Measurements from ENCODE around the gene FBN3.

The FBN3 gene

DNA sequence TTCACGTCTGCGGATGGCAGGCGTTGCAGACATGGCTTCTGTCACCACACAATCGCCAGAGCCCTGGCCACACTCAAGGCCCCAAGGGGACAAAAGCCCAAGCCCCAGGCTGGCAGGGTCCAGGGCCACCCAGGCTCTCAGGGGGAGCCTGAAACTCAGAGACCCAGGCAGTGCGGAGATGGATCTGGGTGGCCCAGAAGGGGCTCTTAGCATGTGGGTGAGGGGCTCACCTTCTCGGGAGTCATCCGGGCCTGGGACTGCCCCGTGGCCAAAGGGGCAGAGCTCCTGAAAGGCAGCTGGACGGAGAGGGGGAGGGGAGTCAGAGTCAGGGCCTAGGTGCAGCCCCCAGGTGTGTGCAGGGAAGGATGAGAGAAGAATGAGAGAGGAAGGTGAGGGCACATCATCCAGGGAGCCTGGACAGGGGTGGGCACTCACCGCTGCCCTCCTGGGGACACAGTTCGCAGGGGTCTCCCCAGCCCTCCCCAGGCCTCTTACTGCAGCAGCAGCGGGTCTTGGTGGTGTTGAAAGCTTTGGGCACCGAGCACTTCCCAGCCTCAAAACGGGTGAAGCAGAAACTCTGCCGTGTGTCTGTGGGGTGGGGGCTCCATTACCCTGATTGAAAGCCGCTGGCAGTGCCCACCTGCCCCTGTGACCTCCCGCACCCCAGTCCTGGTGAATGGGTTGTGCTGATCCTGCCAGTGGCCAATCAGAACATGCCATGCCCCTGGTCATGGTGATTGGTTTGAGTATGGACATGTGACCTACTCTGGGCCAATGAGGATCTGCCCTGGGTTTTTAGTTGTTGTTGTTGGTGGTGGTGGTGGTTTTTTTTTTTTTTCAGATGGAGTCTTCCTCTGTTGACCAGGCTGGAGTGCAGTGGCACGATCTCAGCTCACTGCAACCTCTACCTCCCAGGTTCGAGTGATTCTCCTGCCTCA is 59.5 kb downstream of the FBN3 start:
- no peak for DNase-seq (ENCODE audit: low read depth)

DNA sequence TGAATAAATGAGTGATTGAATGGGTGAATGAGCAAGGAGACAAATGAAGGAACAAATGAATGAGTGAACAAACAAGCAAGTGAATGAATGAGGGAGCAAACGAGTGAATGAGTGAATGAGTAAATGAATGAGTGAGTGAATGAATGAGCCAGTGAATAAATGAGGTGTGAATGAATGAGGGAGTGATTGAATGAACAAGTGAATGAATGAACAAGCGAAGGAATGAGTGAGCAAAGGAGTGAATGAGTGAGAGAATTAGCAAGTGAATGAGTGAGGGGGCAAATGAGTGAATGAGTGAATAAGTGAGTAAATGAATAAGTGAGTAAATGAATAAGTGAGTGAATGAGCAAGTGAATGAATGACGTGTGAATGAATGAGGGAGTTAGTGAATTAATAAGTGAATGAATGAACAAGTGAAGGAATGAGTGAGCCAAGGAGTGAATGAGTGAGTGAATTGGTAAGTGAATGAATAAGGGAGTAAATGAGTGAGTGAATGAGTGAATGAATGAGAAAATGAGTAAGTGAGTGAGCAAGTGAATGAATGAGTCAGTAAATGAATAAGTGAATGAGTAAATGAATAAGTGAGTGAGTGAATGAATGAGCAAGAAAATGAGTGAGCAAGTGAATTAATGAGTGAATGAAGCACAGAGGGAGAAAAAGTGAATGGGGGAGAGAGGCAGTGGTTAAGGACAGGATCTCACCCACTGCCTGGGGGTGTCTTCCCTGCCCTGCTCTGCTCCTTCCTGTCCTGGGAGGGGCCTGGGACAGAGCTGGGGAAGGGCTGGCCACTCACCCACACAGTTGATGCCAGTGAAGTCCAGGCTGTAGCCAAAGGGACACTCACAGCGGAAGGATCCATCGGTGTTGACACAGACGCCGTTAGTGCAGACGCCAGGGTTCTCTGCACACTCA is 60.4 kb downstream of the FBN3 start:
- DNase-seq (ENCODE audit: low read depth): no peak

DNA sequence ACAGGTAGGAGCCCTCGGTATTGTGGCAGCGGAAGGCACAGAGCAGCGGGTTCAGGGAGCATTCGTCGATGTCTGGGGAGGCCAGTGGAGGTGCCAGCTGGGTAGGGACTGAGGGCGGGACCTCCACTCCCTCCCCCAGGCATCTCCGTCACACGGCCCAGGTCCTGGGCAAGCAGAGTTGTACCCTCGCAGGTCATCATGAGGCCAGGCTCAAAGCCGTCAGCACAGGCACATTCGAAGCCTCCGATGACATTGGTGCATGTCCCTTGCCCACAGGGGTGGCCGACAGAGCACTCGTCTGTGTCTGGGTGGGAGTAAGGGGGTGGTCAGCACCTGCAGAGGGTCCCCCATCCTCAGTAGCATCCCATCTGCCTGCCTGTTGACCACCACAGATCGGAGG is 61.5 kb downstream of the FBN3 start:
- DNase-seq (ENCODE audit: low read depth): no peak

- DNase-seq (ENCODE audit: low read depth): no peak
These were observed 62.5 kb downstream of the FBN3 start for GRCh38 chr19:8086849-8087248.

GRCh38 chr19:8085598-8086408 is 63.6 kb downstream of the FBN3 start:
- no peak for DNase-seq (ENCODE audit: low read depth)

GRCh38 chr19:8084152-8084551 is 65.2 kb downstream of the FBN3 start:
- no peak for DNase-seq (ENCODE audit: low read depth)

DNA sequence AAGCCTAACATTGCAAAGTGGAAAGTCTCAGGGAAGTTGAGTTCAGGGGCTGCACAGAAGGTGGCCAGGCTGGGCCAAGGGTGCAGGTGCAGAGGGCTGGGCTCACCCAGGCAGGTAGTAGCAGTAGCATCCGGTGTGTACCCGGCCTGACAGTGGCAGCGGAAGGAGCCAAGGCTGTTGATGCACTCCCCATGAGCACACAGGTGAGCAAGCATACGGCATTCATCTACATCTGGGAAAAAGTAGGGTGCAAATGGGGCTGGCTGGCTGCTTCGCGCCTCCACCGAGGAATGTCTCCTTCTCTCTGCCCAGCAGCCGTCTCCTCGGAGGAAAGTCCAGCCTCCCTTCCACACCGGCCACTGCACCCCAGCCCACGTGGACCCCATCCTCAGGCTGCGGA is 66.3 kb downstream of the FBN3 start:
- no peak for DNase-seq (ENCODE audit: low read depth)

GRCh38 chr19:8081569-8082550 is 67.5 kb downstream of the FBN3 start:
- DNase-seq (ENCODE audit: low read depth): no peak

DNA sequence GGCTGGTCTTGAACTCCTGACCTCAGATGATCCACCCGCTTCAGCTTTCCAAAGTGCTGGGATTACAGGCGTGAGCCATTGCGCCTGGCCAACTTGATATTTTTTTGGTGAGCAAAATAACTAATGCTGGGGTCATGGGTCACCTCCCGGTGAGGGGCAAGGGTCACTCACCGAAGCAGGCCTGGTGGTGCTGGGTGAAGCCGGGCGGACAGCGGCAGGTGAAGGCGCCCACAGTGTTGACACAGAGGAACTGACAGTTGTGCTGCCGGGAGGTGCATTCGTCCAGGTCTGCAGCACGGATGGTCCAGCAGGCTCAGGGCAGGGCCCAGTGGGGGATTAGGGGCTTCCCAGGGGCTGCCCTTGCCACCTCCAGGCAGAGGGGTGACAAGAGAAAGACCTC is 68.6 kb downstream of the FBN3 start:
- DNase-seq (ENCODE audit: low read depth): no peak

- no peak for DNase-seq (ENCODE audit: low read depth)
These were observed 69.4 kb downstream of the FBN3 start for GRCh38 chr19:8079988-8080387.

GRCh38 chr19:8075158-8076074 is 74.0 kb downstream of the FBN3 start:
- DNase-seq (ENCODE audit: low read depth): no peak

DNA sequence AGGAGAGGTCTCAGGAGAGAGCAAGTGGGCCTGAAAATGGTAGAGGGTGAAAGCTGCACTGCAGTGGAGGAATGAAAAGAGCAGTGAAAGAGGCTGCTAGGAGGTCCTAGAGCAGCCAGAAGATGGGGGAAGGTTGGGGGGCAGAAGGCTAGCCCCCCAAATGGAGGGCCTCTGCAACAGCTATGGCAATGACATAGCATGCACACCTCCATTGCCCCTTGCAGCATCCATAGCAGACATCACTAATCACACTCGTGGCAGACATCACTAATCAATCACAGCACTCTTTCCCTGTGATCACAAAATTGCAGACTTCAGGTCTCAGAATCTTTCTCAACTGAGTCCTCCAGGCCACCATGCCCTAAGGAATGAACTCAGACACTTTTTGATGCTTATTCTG is 74.9 kb downstream of the FBN3 start:
- no peak for DNase-seq (ENCODE audit: low read depth)

DNA sequence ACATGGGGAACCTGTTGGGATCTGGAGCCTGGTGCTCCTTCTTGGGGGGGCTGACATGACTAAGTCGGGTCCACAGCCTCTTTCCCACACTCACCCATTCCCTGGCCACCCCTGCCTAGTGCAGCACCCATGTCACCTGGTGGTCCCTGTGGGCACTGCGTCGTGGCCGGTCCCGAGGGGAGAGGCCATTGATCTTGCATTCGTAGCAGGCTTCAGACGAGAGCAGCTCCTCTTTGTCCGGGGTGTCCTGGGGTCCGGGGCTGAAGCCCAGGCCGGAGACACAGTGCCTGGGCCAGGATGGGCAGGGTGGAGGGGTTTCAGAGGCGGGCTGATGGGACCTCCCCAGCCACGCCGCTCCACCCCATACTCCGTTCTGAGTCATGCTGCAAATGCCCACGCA is 77.5 kb downstream of the FBN3 start:
- no peak for DNase-seq (ENCODE audit: low read depth)

DNA sequence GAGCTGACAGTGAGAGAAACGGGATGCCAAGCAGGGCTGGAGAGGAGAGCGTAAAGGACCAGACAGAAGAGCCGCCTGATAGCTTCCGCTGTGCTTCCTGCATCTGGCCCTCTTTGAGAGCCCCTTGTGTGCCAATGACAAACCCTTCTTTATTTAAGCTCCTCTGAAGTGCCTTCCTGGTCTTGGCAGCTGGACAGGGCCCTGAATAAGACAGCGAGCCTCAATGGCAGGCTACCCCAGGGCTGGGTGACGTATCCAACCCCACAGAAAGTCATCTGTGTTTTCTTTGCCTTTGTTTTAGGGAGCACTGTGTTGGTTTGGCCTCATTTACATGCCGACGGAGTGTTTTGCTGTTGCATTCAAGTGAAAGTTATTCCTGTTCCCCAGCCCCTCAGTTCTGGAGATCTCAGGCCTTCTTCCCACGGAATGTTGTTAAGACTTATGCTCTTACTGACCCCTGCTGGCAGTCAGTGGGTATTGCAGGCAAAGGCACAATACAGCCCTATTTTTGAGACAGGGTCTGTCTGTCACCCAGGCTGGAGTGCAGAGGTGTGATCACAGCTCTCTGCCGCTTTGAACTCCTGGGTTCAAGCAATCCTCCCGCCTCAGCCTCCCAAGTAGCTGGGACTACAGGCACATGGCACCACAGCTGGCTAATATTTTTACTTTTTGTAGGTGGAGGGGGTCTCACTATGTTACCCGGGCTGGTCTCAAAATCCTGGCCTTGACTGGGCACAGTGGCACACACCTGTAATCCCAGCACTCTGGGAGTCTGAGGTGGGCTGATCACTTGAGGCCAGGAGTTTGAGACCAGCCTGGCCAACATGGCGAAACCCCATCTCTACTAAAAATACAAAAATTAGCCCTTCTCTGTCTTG is 80.1 kb downstream of the FBN3 start:
- DNase-seq (ENCODE audit: low read depth): no peak

DNA sequence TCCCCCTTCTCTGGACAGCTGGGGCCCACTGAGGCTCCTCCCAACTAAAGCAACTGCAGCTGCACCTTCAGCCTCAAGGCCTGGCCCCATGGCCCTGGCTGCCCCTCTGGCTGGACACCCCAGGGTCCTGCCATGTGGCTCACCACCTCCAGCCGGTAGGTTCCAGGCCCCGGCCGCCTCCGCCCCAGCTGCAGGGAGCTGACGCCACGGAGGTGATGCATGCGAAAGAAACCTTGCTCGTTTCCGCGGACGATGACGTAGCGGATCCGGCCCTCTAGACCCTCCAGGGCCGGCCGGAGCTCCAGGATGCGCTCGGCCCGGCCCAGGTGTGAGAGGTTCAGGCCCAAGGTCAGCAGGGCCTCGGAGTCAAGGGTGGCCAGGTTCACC is 83.5 kb downstream of the FBN3 start:
- no peak for DNase-seq (ENCODE audit: low read depth)

DNA sequence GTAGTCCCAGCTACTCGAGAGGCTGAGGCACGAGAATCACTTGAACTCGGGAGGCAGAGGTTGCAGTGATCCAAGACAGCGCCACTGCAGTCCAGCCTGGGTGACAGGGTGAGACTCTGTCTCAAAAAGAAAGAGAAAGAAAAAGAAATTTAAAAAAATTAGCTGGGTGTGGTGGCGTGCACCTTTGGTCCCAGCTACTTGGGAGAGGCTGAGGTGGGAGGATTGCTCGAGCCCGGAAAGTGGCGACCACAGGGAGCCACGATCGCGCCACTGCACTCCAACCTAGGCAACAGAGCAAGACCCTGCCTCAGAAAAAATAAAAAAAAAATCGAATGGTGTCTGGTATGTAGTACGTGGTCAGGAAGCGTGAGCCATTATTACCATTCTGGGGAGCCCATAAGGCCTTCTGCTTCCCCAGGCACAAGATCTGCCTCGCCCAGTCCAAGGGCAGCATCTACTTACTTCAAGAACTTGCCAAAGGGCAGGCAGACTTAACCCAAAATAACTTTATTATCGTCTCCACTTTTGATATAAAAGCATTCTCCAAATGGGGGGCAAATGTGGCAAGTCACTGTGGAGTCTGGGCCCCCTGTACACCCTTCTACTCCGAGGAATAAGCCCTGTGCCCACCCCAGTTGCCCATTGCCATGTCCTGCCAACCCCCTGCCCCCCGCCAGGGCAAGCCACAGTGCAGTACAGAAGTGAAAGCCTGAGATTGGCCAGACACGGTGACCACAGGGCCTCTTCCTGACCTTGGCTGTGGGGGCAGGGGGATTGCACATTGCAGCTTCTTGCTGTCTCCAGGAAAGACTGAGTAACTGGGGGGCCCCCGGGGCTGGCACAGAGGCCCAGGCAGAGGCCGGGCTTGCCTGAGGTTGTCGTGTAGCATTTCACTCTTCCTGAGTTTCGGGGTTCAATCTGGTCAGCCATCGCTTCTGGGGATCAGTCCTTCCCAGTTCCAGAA is 84.2 kb downstream of the FBN3 start:
- DNase-seq (ENCODE audit: low read depth): no peak

- no peak for DNase-seq (ENCODE audit: low read depth)
These were observed 91.7 kb downstream of the FBN3 start for GRCh38 chr19:8057545-8058270.

Measured in stromal cell of bone marrow (primary cell).